Measurements from ENCODE around the gene SLC44A5.
A peak's percentile ranks its signal among the peaks of the same experiment; 100 is the strongest.
"Not testable (repeated sequence)": the region's sequence is repeated elsewhere in the genome, so short reads cannot be mapped to it uniquely, and the experiment has no call there.

SLC44A5 gene

GRCh38 chr1:75354267-75354666 lies 256.6 kb downstream of the SLC44A5 start:
- DNase-seq: not testable (repeated sequence)

- no peak for DNase-seq
These were observed 257.9 kb downstream of the SLC44A5 start for GRCh38 chr1:75353051-75353450.

- no peak for DNase-seq
These were observed 265.2 kb downstream of the SLC44A5 start for GRCh38 chr1:75345538-75346292.

GRCh38 chr1:75342786-75343185 lies 268.1 kb downstream of the SLC44A5 start:
- DNase-seq: no peak

- DNase-seq: no peak
These were observed 269.4 kb downstream of the SLC44A5 start for GRCh38 chr1:75341537-75341936.

GRCh38 chr1:75338616-75339483 lies 272.1 kb downstream of the SLC44A5 start:
- no peak for DNase-seq

- DNase-seq: no peak
These were observed 276.0 kb downstream of the SLC44A5 start for GRCh38 chr1:75334876-75335389.

GRCh38 chr1:75330624-75331023 lies 280.3 kb downstream of the SLC44A5 start:
- no peak for DNase-seq

- no peak for DNase-seq
These were observed 282.2 kb downstream of the SLC44A5 start for GRCh38 chr1:75328691-75329090.

- DNase-seq: no peak
These were observed 283.5 kb downstream of the SLC44A5 start for GRCh38 chr1:75327395-75327794.

- no peak for DNase-seq
These were observed 292.9 kb downstream of the SLC44A5 start for GRCh38 chr1:75317976-75318375.

- no peak for DNase-seq
These were observed 294.7 kb downstream of the SLC44A5 start for GRCh38 chr1:75316230-75316629.

- no peak for DNase-seq
These were observed 298.3 kb downstream of the SLC44A5 start for GRCh38 chr1:75312620-75313019.

- no peak for DNase-seq
These were observed 300.8 kb downstream of the SLC44A5 start for GRCh38 chr1:75310067-75310466.

GRCh38 chr1:75308365-75308764 lies 302.5 kb downstream of the SLC44A5 start:
- no peak for DNase-seq

GRCh38 chr1:75305061-75305460 lies 305.9 kb downstream of the SLC44A5 start:
- DNase-seq: no peak

GRCh38 chr1:75293270-75293669 lies 317.6 kb downstream of the SLC44A5 start:
- no peak for DNase-seq

- DNase-seq: no peak
These were observed 318.9 kb downstream of the SLC44A5 start for GRCh38 chr1:75292013-75292412.

GRCh38 chr1:75276385-75276784 lies 334.5 kb downstream of the SLC44A5 start:
- DNase-seq: no peak

- DNase-seq: no peak
These were observed 335.3 kb downstream of the SLC44A5 start for GRCh38 chr1:75275631-75276030.

- DNase-seq: no peak
These were observed 335.9 kb downstream of the SLC44A5 start for GRCh38 chr1:75274920-75275506.

- DNase-seq: no peak
These were observed 337.8 kb downstream of the SLC44A5 start for GRCh38 chr1:75273110-75273509.

- DNase-seq: peak; percentile 1
These were observed 345.1 kb downstream of the SLC44A5 start for GRCh38 chr1:75265792-75266191.

- DNase-seq: no peak
These were observed 346.8 kb downstream of the SLC44A5 start for GRCh38 chr1:75264112-75264511.
